Activated CD4-positive, alpha-beta T cell treated with anti-CD3 and anti-CD28 coated beads, Interleukin-2, amount 10 ng/mL, durations not matched to agents 24 days and 14 days (primary cell): ENCODE results near the gene EPG5. TPM values are rescaled to one million over a fixed set of nuclear protein-coding genes. Genes with fewer than 3 reads are reported as not detected.
"Not testable (repeated sequence)": the region's sequence is repeated elsewhere in the genome, so short reads cannot be mapped to it uniquely, and the experiment has no call there.

ENCODE experiments used
- DNase-seq: peaks from one replicate; pipeline ENCODE4 v3.0.0; 2022
- H3K27ac Mint-ChIP-seq: one replicate; pipeline ENCODE4 v1.8.0; 2022; ENCODE audit warnings: mild to moderate bottlenecking, mixed read lengths
- H3K27me3 Mint-ChIP-seq: one replicate; pipeline ENCODE4 v1.8.0; 2022; ENCODE audit warnings: mixed read lengths
- H3K36me3 Mint-ChIP-seq: one replicate; pipeline ENCODE4 v1.8.0; 2022; ENCODE audit warnings: low read depth, mild to moderate bottlenecking, mixed read lengths
- H3K4me1 Mint-ChIP-seq: one replicate; pipeline ENCODE4 v1.8.0; 2021; ENCODE audit warnings: mixed read lengths
- H3K4me3 Mint-ChIP-seq: one replicate; pipeline ENCODE4 v1.8.0; 2022; ENCODE audit warnings: mild to moderate bottlenecking, moderate library complexity, mixed read lengths
- H3K9me3 Mint-ChIP-seq: one replicate; pipeline ENCODE4 v1.8.0; 2021; ENCODE audit warnings: mixed read lengths
- intact Hi-C: fragments of 100-400 bp; cut with micrococcal nuclease; formaldehyde crosslinking; loops from one replicate; pipeline ENCODE4 v1.15.1; 2023
- total RNA-seq: library from RNA; stranded (reverse); gene quantifications from 2 replicates; pipeline ENCODE4 v1.2.3, GENCODE V29; 2022

Gene EPG5
- total RNA-seq, 1 donor from 2014 or later, result 15.5 TPM

- DNase-seq, result no peak
- Mint-ChIP-seq H3K27me3 (no peaks in the 10 kb centered on the region), H3K27ac (no peak overlapping the region), H3K4me1 (peaks cover 4% of the 10 kb centered on the region), H3K4me3 (no peak overlapping the region), H3K36me3 (peaks cover 78% of the 10 kb centered on the region), H3K9me3 (peaks cover 5% of the 10 kb centered on the region)
- intact Hi-C loops, result no loop called here
Measured at GRCh38 chr18:45860492-45860891, 106.6 kb downstream of the EPG5 start.

- Mint-ChIP-seq H3K27me3 (no peaks in the 10 kb centered on the region), H3K4me3 (no peak overlapping the region), H3K9me3 (no peaks in the 10 kb centered on the region), H3K27ac (no peak overlapping the region), H3K36me3 (peaks cover 72% of the 10 kb centered on the region), H3K4me1 (peaks cover 4% of the 10 kb centered on the region)
- intact Hi-C loops, result no loop called here
- DNase-seq, result no peak
Measured at GRCh38 chr18:45859334-45859733, 107.8 kb downstream of the EPG5 start.

GRCh38 chr18:45856531-45856930 is 110.6 kb downstream of the EPG5 start:
- intact Hi-C loops, result no loop called here

GRCh38 chr18:45854036-45854586 is 113.0 kb downstream of the EPG5 start:
- H3K4me1 Mint-ChIP-seq, result no peaks in the 10 kb centered on the region
- peaks cover 63% of the 10 kb centered on the region for H3K36me3 Mint-ChIP-seq
- H3K9me3 Mint-ChIP-seq, result no peaks in the 10 kb centered on the region
- no peak for DNase-seq
- intact Hi-C loops, result no loop called here
- no peaks in the 10 kb centered on the region for H3K27me3 Mint-ChIP-seq
- H3K27ac Mint-ChIP-seq, result no peak overlapping the region
- H3K4me3 Mint-ChIP-seq, result no peak overlapping the region

More at GRCh38 chr18:45856531-45856930, 110.6 kb downstream of the EPG5 start:
- H3K4me1 Mint-ChIP-seq, result no peaks in the 10 kb centered on the region
- H3K4me3 Mint-ChIP-seq, result no peak overlapping the region
- H3K36me3 Mint-ChIP-seq, result peaks cover 72% of the 10 kb centered on the region
- no peak for DNase-seq
- no peaks in the 10 kb centered on the region for H3K9me3 Mint-ChIP-seq
- no peak overlapping the region for H3K27ac Mint-ChIP-seq
- no peaks in the 10 kb centered on the region for H3K27me3 Mint-ChIP-seq

- Mint-ChIP-seq H3K36me3 (peaks cover 53% of the 10 kb centered on the region), H3K27ac (no peak overlapping the region), H3K27me3 (no peaks in the 10 kb centered on the region)
Measured at GRCh38 chr18:45852631-45853030, 114.5 kb downstream of the EPG5 start.

GRCh38 chr18:45851161-45851925 is 115.8 kb downstream of the EPG5 start:
- peaks cover 45% of the 10 kb centered on the region for H3K36me3 Mint-ChIP-seq
- no peak overlapping the region for H3K27ac Mint-ChIP-seq
- intact Hi-C loops, result no loop called here
- H3K4me1 Mint-ChIP-seq, result peaks cover 2% of the 10 kb centered on the region
- no peaks in the 10 kb centered on the region for H3K27me3 Mint-ChIP-seq
- no peak for DNase-seq
- no peak overlapping the region for H3K4me3 Mint-ChIP-seq
- no peaks in the 10 kb centered on the region for H3K9me3 Mint-ChIP-seq

More at GRCh38 chr18:45852631-45853030, 114.5 kb downstream of the EPG5 start:
- H3K4me1 Mint-ChIP-seq, result no peaks in the 10 kb centered on the region
- no peak for DNase-seq
- H3K4me3 Mint-ChIP-seq, result no peak overlapping the region
- intact Hi-C loops, result no loop called here
- no peaks in the 10 kb centered on the region for H3K9me3 Mint-ChIP-seq

GRCh38 chr18:45850021-45850420 is 117.1 kb downstream of the EPG5 start:
- Mint-ChIP-seq H3K9me3 (no peaks in the 10 kb centered on the region), H3K4me1 (peaks cover 2% of the 10 kb centered on the region), H3K27ac (no peak overlapping the region), H3K27me3 (no peaks in the 10 kb centered on the region), H3K36me3 (peaks cover 31% of the 10 kb centered on the region), H3K4me3 (no peak overlapping the region)
- intact Hi-C loops, result no loop called here
- no peak for DNase-seq

GRCh38 chr18:45849529-45849928 is 117.6 kb downstream of the EPG5 start:
- DNase-seq, result no peak
- H3K27ac Mint-ChIP-seq, result no peak overlapping the region
- intact Hi-C loops, result no loop called here

GRCh38 chr18:45848643-45849042 is 118.5 kb downstream of the EPG5 start:
- H3K4me1 Mint-ChIP-seq, DNase-seq, H3K4me3 Mint-ChIP-seq, H3K27me3 Mint-ChIP-seq, H3K27ac Mint-ChIP-seq, H3K9me3 Mint-ChIP-seq, intact Hi-C loops: not testable (repeated sequence)
- H3K36me3 Mint-ChIP-seq, result peaks cover 26% of the 10 kb centered on the region

More at GRCh38 chr18:45849529-45849928, 117.6 kb downstream of the EPG5 start:
- Mint-ChIP-seq H3K36me3 (peaks cover 30% of the 10 kb centered on the region), H3K27me3 (no peaks in the 10 kb centered on the region), H3K4me3 (no peak overlapping the region), H3K4me1 (peaks cover 2% of the 10 kb centered on the region), H3K9me3 (no peaks in the 10 kb centered on the region)

- no peaks in the 10 kb centered on the region for H3K9me3 Mint-ChIP-seq
- H3K36me3 Mint-ChIP-seq, result peaks cover 11% of the 10 kb centered on the region
- H3K4me3 Mint-ChIP-seq, result no peak overlapping the region
- intact Hi-C loops, result no loop called here
- H3K27ac Mint-ChIP-seq, result no peak overlapping the region
- DNase-seq, result no peak
- no peaks in the 10 kb centered on the region for H3K27me3 Mint-ChIP-seq
- H3K4me1 Mint-ChIP-seq, result peaks cover 2% of the 10 kb centered on the region
Measured at GRCh38 chr18:45847119-45847518, 120.0 kb downstream of the EPG5 start.

- H3K4me3 Mint-ChIP-seq, result no peak overlapping the region
- H3K27ac Mint-ChIP-seq, result no peak overlapping the region
- no peak for DNase-seq
- H3K27me3 Mint-ChIP-seq, result peaks cover 12% of the 10 kb centered on the region
- intact Hi-C loops, result no loop called here
- peaks cover 2% of the 10 kb centered on the region for H3K4me1 Mint-ChIP-seq
- H3K9me3 Mint-ChIP-seq, result no peaks in the 10 kb centered on the region
- peaks cover 8% of the 10 kb centered on the region for H3K36me3 Mint-ChIP-seq
Measured at GRCh38 chr18:45845410-45845809, 121.7 kb downstream of the EPG5 start.

GRCh38 chr18:45844938-45845337 is 122.2 kb downstream of the EPG5 start:
- intact Hi-C loops, result no loop called here
- H3K27ac Mint-ChIP-seq, result no peak overlapping the region
- H3K36me3 Mint-ChIP-seq, result peaks cover 5% of the 10 kb centered on the region
- H3K4me1 Mint-ChIP-seq, result peaks cover 2% of the 10 kb centered on the region
- peaks cover 16% of the 10 kb centered on the region for H3K27me3 Mint-ChIP-seq
- H3K4me3 Mint-ChIP-seq, result no peak overlapping the region
- DNase-seq, result no peak
- no peaks in the 10 kb centered on the region for H3K9me3 Mint-ChIP-seq

GRCh38 chr18:45843019-45843418 is 124.1 kb downstream of the EPG5 start:
- Mint-ChIP-seq H3K27me3 (peaks cover 32% of the 10 kb centered on the region), H3K4me3 (no peak overlapping the region), H3K9me3 (no peaks in the 10 kb centered on the region), H3K27ac (no peak overlapping the region), H3K4me1 (peaks cover 4% of the 10 kb centered on the region), H3K36me3 (no peaks in the 10 kb centered on the region)
- DNase-seq, result no peak
- intact Hi-C loops, result no loop called here

GRCh38 chr18:45841765-45842442 is 125.2 kb downstream of the EPG5 start:
- DNase-seq, result no peak
- Mint-ChIP-seq H3K27ac (no peak overlapping the region), H3K4me3 (no peak overlapping the region), H3K36me3 (no peaks in the 10 kb centered on the region), H3K4me1 (peaks cover 5% of the 10 kb centered on the region), H3K27me3 (peaks cover 35% of the 10 kb centered on the region), H3K9me3 (no peaks in the 10 kb centered on the region)
- intact Hi-C loops, result no loop called here
